CD14-positive monocyte (primary cell): ENCODE measurements around the gene INPP4B. TPM values are rescaled to one million over a fixed set of nuclear protein-coding genes. Genes with fewer than 3 reads are reported as not detected.

ENCODE experiments used
- DNase-seq, 3 donors: peaks; one replicate each; pipeline ENCODE4 v3.0.0-alpha.2; 2011 to 2022
- H2AFZ ChIP-seq: 2 replicates; pipeline ENCODE4 v1.6.0; 2012; ENCODE audit warnings: mild to moderate bottlenecking, low read depth, low read length, inconsistent platforms; ENCODE audit not compliant: insufficient read depth, poor library complexity, severe bottlenecking
- H3K27ac ChIP-seq, 2 donors: 1 replicate in 1 of 2; 2 replicates in 1 of 2; pipeline ENCODE4 v1.5.1; 2012 to 2013; ENCODE audit warnings: low read length in 2 of 2, control low read depth in 1 of 2, inconsistent platforms in 1 of 2, low read depth in 1 of 2, mild to moderate bottlenecking in 1 of 2
- H3K27me3 ChIP-seq, 2 donors: one replicate each; pipeline versions ENCODE4 v1.6.0 to v1.6.1; 2011 to 2013; ENCODE audit warnings: low read length in 2 of 2; ENCODE audit not compliant: control insufficient read depth in 2 of 2, insufficient read depth in 2 of 2
- H3K36me3 ChIP-seq, 2 donors: replicated peaks in 1 of 2; 1 replicate in 1 of 2; 2 replicates in 1 of 2; pipeline versions ENCODE4 v1.5.1 to v1.6.1; 2012 to 2013; ENCODE audit warnings: low read length in 2 of 2, control low read depth in 1 of 2, inconsistent platforms in 1 of 2, mild to moderate bottlenecking in 1 of 2; ENCODE audit not compliant: insufficient read depth in 2 of 2, control insufficient read depth in 1 of 2
- H3K4me1 ChIP-seq, 2 donors: 1 replicate in 1 of 2; 2 replicates in 1 of 2; pipeline versions ENCODE4 v1.5.1 to v1.6.1; 2012 to 2013; ENCODE audit warnings: low read length in 2 of 2, control low read depth in 1 of 2, inconsistent platforms in 1 of 2, mild to moderate bottlenecking in 1 of 2, moderate library complexity in 1 of 2; ENCODE audit not compliant: insufficient read depth in 2 of 2, control insufficient read depth in 1 of 2
- H3K4me2 ChIP-seq: replicated peaks from 2 replicates; pipeline ENCODE3; 2012; ENCODE audit warnings: low read length, moderate library complexity, mild to moderate bottlenecking; ENCODE audit not compliant: poor library complexity, severe bottlenecking; ENCODE audit errors: extremely low read depth
- H3K4me3 ChIP-seq, 3 experiments: fragments of 200-600 bp in 1 of 3; sonication (generic) in 1 of 3; replicated peaks in 1 of 3; 1 replicate in 2 of 3; 2 replicates in 1 of 3; pipeline ENCODE4 v1.5.1; 2011 to 2013; ENCODE audit warnings: low read length in 3 of 3, mild to moderate bottlenecking in 3 of 3, control low read depth in 2 of 3, low read depth in 2 of 3, inconsistent platforms in 1 of 3, moderate library complexity in 1 of 3
- H3K79me2 ChIP-seq: 2 replicates; pipeline ENCODE4 v1.6.0; 2012; ENCODE audit warnings: mild to moderate bottlenecking, control low read depth, inconsistent platforms, low read length, moderate library complexity; ENCODE audit not compliant: insufficient read depth
- H3K9ac ChIP-seq: 2 replicates; pipeline ENCODE4 v1.6.0; 2017; ENCODE audit warnings: low read length, mild to moderate bottlenecking; ENCODE audit not compliant: insufficient read depth, poor library complexity, severe bottlenecking
- H3K9me3 ChIP-seq, 2 donors: replicated peaks in 1 of 2; 1 replicate in 1 of 2; 2 replicates in 1 of 2; pipeline versions ENCODE4 v1.5.1 to v1.6.1; 2012 to 2013; ENCODE audit warnings: low read length in 2 of 2, control low read depth in 1 of 2; ENCODE audit not compliant: control insufficient read depth in 1 of 2, insufficient read depth in 1 of 2
- H4K20me1 ChIP-seq: 2 replicates; pipeline ENCODE4 v1.6.0; 2012; ENCODE audit warnings: mild to moderate bottlenecking, low read length, control low read depth, moderate library complexity; ENCODE audit not compliant: insufficient read depth
- H3K27ac Mint-ChIP-seq, 7 donors: one replicate each; pipeline ENCODE4 v1.8.0; 2020; ENCODE audit warnings: mild to moderate bottlenecking in 7 of 7, mixed read lengths in 7 of 7, moderate library complexity in 6 of 7, inconsistent platforms in 2 of 7
- H3K27me3 Mint-ChIP-seq, 3 donors: one replicate each; pipeline ENCODE4 v1.8.0; 2021 to 2022; ENCODE audit warnings: low read depth in 3 of 3, mild to moderate bottlenecking in 3 of 3, mixed read lengths in 3 of 3, moderate library complexity in 3 of 3, inconsistent platforms in 1 of 3
- H3K36me3 Mint-ChIP-seq, 2 donors: one replicate each; pipeline ENCODE4 v1.8.0; 2020; ENCODE audit warnings: mixed read lengths in 2 of 2, inconsistent platforms in 1 of 2, mild to moderate bottlenecking in 1 of 2
- H3K4me1 Mint-ChIP-seq: one replicate; pipeline ENCODE4 v1.8.0; 2020; ENCODE audit warnings: mild to moderate bottlenecking, mixed read lengths
- H3K4me3 Mint-ChIP-seq, 2 donors: one replicate each; pipeline ENCODE4 v1.8.0; 2020; ENCODE audit warnings: mild to moderate bottlenecking in 2 of 2, mixed read lengths in 2 of 2, moderate library complexity in 1 of 2
- H3K9me3 Mint-ChIP-seq, 7 donors: one replicate each; pipeline ENCODE4 v1.8.0; 2020 to 2022; ENCODE audit warnings: mixed read lengths in 7 of 7, mild to moderate bottlenecking in 6 of 7, moderate library complexity in 6 of 7, inconsistent platforms in 2 of 7
- WGBS: methylation state at CpG from one replicate; pipeline ENCODE4 v1.1.5; 2013; ENCODE audit warnings: missing lambda C conversion rate; ENCODE audit not compliant: insufficient coverage; 5-methylcytosine and 5-hydroxymethylcytosine counted together
- intact Hi-C, 2 donors: fragments of 100-400 bp; cut with micrococcal nuclease; formaldehyde crosslinking; loops; one replicate each; pipeline versions ENCODE4 v1.15.0 to v1.15.1; 2023
- polyA plus RNA-seq, 3 donors: library from polyadenylated mRNA; depleted of rRNA in 1 of 3; unstranded in 2 of 3; stranded (reverse) in 1 of 3; fragments of 300-500 nt in 2 of 3; fragments of >200 nt in 1 of 3; fragmentation: Illumina TruSeq in 2 of 3; gene quantifications; 1 replicate in 2 of 3; 2 replicates in 1 of 3; pipeline ENCODE4 v1.2.3, GENCODE V29; 2012 to 2021
- TF ChIP-seq, protein P1 (sequence below): fragments of 200-600 bp; IDR thresholded peaks from one replicate; pipeline ENCODE4 v1.8.0; 2022; ENCODE audit warnings: antibody characterized with exemption, mild to moderate bottlenecking

Gene INPP4B
- polyA plus RNA-seq, 3 donors: 0.13 to 0.38 (median 0.22) TPM

DNA sequence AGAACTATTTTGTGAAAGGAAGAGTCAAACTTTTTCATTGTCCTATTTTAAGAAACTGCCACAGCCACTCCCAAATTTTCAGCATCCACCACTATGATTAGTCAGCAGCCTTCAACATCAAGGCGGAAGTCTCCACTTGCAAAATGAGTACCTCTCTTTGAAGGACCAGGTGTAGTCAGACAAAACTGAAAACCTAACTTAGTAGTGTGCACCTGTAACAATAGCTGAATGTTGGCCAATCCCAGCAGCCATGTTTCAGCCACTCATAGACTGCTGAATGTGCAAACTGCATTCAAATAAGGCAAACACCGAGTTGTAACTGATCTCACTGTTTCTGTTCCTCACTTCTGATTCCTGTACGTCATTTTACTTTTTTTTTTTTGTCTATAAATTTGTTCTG, 868.7 kb downstream of the INPP4B start:
- Histone ChIP-seq H3K9me3 (peaks cover 9 to 14% of the 10 kb centered on the region in 2 donors), H3K79me2 (no peaks in the 10 kb centered on the region), H3K27me3 (no peaks in the 10 kb centered on the region), H3K9ac (no peak overlapping the region), H3K36me3 (no peaks in the 10 kb centered on the region), H3K4me1 (no peaks in the 10 kb centered on the region), H4K20me1 (no peaks in the 10 kb centered on the region), H3K4me2 (no peak overlapping the region), H3K4me3 (no peak overlapping the region), H2AFZ (no peak overlapping the region), H3K27ac (no peak overlapping the region)
- TF ChIP-seq, protein P1, sequence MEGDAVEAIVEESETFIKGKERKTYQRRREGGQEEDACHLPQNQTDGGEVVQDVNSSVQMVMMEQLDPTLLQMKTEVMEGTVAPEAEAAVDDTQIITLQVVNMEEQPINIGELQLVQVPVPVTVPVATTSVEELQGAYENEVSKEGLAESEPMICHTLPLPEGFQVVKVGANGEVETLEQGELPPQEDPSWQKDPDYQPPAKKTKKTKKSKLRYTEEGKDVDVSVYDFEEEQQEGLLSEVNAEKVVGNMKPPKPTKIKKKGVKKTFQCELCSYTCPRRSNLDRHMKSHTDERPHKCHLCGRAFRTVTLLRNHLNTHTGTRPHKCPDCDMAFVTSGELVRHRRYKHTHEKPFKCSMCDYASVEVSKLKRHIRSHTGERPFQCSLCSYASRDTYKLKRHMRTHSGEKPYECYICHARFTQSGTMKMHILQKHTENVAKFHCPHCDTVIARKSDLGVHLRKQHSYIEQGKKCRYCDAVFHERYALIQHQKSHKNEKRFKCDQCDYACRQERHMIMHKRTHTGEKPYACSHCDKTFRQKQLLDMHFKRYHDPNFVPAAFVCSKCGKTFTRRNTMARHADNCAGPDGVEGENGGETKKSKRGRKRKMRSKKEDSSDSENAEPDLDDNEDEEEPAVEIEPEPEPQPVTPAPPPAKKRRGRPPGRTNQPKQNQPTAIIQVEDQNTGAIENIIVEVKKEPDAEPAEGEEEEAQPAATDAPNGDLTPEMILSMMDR: no peak
- Mint-ChIP-seq H3K27me3 (no peaks in the 10 kb centered on the region), H3K4me3 (no peak overlapping the region), H3K9me3 (peaks cover 2 to 12% (median 11%) of the 10 kb centered on the region in 7 donors), H3K36me3 (no peaks in the 10 kb centered on the region), H3K27ac (no peak overlapping the region), H3K4me1 (no peaks in the 10 kb centered on the region)
- 79% methylated on average over 3 of the region's 3 CpGs for WGBS
- DNase-seq: no peak
- intact Hi-C loops: no loop called here
